Measurements from ENCODE around the gene PROM1.

PROM1 gene

DNA sequence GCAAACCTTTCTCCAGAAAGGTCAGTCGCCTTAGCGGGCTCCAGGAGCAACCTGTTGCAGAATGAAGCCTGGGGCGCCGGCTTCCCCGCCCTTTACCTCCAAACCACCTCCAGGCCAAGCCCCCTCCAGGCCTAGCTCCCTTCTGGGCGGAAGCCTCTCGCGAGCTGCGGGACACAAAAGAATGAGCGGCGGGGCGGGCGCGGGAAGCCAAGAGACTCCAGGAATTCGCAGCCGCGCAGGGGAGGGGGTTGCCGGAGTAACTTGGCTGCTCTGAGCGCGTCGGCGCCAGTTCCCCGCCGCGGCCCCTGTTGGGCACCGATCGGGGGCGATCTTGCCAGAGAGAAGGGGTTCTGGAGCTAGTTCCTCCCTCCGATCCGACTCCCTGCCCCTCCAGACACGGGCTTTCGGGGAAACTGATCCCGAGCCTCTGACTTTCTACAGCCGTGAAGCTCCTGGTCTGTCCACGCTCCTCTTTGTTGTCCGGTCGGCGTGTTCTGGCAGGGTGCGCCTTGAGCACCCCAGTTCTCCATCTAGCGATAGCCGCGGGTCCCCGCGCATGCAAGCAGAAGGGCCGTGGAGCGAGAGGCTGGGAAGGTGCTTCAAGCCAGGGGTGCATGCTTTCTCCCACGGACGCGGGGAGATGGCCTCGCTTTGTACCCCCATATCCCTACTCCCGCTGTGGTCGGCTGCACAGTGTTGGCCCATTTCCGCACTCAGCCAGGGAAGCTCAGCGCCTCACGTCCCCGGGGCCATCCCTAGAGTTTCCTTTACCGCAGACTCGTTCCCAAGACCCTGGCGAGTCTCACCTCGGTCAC lies 1.2 kb downstream of the PROM1 start:
- no peaks in the 10 kb centered on the region for H3K79me2 ChIP-seq (ENCODE audit: insufficient read depth, low read length)
- no peaks in the 10 kb centered on the region for H3K27me3 ChIP-seq (ENCODE audit: insufficient read depth, low read length)
- H3K9me2 ChIP-seq (ENCODE audit: low read depth, low read length): no peaks in the 10 kb centered on the region
- no peak for TF ChIP-seq EZH2 (IDR thresholded peaks at IDR 0.05; ENCODE audit: borderline replicate concordance, low read length)
- TF ChIP-seq, protein P1, sequence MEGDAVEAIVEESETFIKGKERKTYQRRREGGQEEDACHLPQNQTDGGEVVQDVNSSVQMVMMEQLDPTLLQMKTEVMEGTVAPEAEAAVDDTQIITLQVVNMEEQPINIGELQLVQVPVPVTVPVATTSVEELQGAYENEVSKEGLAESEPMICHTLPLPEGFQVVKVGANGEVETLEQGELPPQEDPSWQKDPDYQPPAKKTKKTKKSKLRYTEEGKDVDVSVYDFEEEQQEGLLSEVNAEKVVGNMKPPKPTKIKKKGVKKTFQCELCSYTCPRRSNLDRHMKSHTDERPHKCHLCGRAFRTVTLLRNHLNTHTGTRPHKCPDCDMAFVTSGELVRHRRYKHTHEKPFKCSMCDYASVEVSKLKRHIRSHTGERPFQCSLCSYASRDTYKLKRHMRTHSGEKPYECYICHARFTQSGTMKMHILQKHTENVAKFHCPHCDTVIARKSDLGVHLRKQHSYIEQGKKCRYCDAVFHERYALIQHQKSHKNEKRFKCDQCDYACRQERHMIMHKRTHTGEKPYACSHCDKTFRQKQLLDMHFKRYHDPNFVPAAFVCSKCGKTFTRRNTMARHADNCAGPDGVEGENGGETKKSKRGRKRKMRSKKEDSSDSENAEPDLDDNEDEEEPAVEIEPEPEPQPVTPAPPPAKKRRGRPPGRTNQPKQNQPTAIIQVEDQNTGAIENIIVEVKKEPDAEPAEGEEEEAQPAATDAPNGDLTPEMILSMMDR (IDR thresholded peaks at IDR 0.05; ENCODE audit: low read length): no peak
- no peak overlapping the region for H3K9ac ChIP-seq (ENCODE audit: low read length)
- no peak overlapping the region for H3K27ac ChIP-seq (ENCODE audit: low read depth, low read length, poor library complexity, severe bottlenecking)
- H3F3A ChIP-seq (ENCODE audit: insufficient read depth, low read length): no peaks in the 10 kb centered on the region
- H3K9me3 ChIP-seq (ENCODE audit: low read length): no peaks in the 10 kb centered on the region
- H3K4me2 ChIP-seq (ENCODE audit: low read length): no peak overlapping the region
- H3K36me3 ChIP-seq (ENCODE audit: insufficient read depth, low read length): no peaks in the 10 kb centered on the region
- no peaks in the 10 kb centered on the region for H4K20me1 ChIP-seq (ENCODE audit: insufficient read depth, low read length)
- H3K4me3 ChIP-seq (ENCODE audit: low read depth, low read length, poor library complexity, severe bottlenecking): no peak overlapping the region
- H3K4me1 ChIP-seq (ENCODE audit: insufficient read depth, low read length, severe bottlenecking): no peaks in the 10 kb centered on the region
- H2AFZ ChIP-seq (ENCODE audit: low read length): no peak overlapping the region

DNA sequence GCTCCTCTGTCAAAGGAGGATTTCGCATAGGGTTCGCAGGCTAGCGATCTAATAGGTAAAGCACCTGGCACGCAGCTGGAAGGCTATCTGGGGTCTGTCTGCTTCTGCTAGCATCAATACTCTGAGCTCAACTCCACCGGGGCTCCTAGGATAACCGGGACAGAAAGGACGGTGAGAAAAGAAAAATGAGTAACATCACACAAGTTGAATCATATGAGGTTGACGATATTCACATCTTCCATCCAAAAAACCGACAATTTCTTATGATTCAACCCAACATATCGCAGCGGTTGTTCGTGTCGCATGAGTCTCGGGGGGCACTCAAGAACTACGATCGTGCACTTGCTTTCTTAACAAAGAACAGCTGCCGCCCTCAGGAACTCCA lies 1.8 kb downstream of the PROM1 start:
- no peaks in the 10 kb centered on the region for H3K9me3 ChIP-seq (ENCODE audit: low read length)
- no peaks in the 10 kb centered on the region for H3K4me1 ChIP-seq (ENCODE audit: insufficient read depth, low read length, severe bottlenecking)
- no peaks in the 10 kb centered on the region for H3F3A ChIP-seq (ENCODE audit: insufficient read depth, low read length)
- no peaks in the 10 kb centered on the region for H3K36me3 ChIP-seq (ENCODE audit: insufficient read depth, low read length)
- H3K79me2 ChIP-seq (ENCODE audit: insufficient read depth, low read length): no peaks in the 10 kb centered on the region
- H3K4me2 ChIP-seq (ENCODE audit: low read length): no peak overlapping the region
- no peak overlapping the region for H3K27ac ChIP-seq (ENCODE audit: low read depth, low read length, poor library complexity, severe bottlenecking)
- TF ChIP-seq EZH2 (IDR thresholded peaks at IDR 0.05; ENCODE audit: borderline replicate concordance, low read length): no peak
- TF ChIP-seq, protein P1 (IDR thresholded peaks at IDR 0.05; ENCODE audit: low read length): no peak
- H3K9me2 ChIP-seq (ENCODE audit: low read depth, low read length): no peaks in the 10 kb centered on the region
- no peaks in the 10 kb centered on the region for H4K20me1 ChIP-seq (ENCODE audit: insufficient read depth, low read length)
- H2AFZ ChIP-seq (ENCODE audit: low read length): no peak overlapping the region
- H3K4me3 ChIP-seq (ENCODE audit: low read depth, low read length, poor library complexity, severe bottlenecking): no peak overlapping the region
- H3K27me3 ChIP-seq (ENCODE audit: insufficient read depth, low read length): no peaks in the 10 kb centered on the region
- H3K9ac ChIP-seq (ENCODE audit: low read length): no peak overlapping the region

DNA sequence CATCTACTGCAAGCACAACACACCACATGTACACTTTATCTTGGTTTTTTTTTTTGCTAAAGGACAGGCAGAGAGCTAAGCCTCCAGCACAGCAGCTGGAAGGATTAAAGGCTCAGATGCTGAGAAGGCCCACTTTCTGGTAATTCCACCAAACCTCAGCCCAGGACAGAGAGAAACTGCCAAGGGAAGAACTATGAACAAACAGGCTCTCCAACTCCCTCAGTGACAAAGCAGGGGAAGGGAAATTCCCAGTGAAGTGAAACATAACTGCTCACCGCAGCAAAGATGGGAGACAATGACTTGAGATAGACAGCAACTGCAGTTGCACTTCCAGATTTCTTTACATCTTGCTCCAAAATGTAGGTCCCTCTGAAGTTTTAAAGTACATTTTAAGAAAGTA lies 4.8 kb downstream of the PROM1 start:
- Histone ChIP-seq H3K27ac (ENCODE audit: low read depth, low read length, poor library complexity, severe bottlenecking) (no peak overlapping the region), H3K4me1 (ENCODE audit: insufficient read depth, low read length, severe bottlenecking) (no peaks in the 10 kb centered on the region), H3K4me2 (ENCODE audit: low read length) (no peak overlapping the region), H2AFZ (ENCODE audit: low read length) (no peak overlapping the region), H3F3A (ENCODE audit: insufficient read depth, low read length) (no peaks in the 10 kb centered on the region), H4K20me1 (ENCODE audit: insufficient read depth, low read length) (no peaks in the 10 kb centered on the region), H3K4me3 (ENCODE audit: low read depth, low read length, poor library complexity, severe bottlenecking) (no peak overlapping the region), H3K36me3 (ENCODE audit: insufficient read depth, low read length) (no peaks in the 10 kb centered on the region), H3K9me2 (ENCODE audit: low read depth, low read length) (no peaks in the 10 kb centered on the region), H3K27me3 (ENCODE audit: insufficient read depth, low read length) (no peaks in the 10 kb centered on the region), H3K9me3 (ENCODE audit: low read length) (no peaks in the 10 kb centered on the region), H3K9ac (ENCODE audit: low read length) (no peak overlapping the region), H3K79me2 (ENCODE audit: insufficient read depth, low read length) (no peaks in the 10 kb centered on the region)
- TF ChIP-seq, protein P1 (IDR thresholded peaks at IDR 0.05; ENCODE audit: low read length): no peak
- TF ChIP-seq EZH2 (IDR thresholded peaks at IDR 0.05; ENCODE audit: borderline replicate concordance, low read length): no peak

Data from OCI-LY1 (cell line).